T follicular helper cell (primary cell): ENCODE results near the gene SLC25A30.
A peak's percentile ranks its signal among the peaks of the same experiment; 100 is the strongest.
"Not testable (repeated sequence)": the region's sequence is repeated elsewhere in the genome, so short reads cannot be mapped to it uniquely, and the experiment has no call there.

Experiments used
- DNase-seq: peaks from one replicate; pipeline ENCODE4 v3.0.0-alpha.2; 2020; ENCODE audit warnings: low read depth

The SLC25A30 gene

GRCh38 chr13:45391926-45392325, 26.2 kb downstream of the SLC25A30 start:
- no peak for DNase-seq

GRCh38 chr13:45391128-45391527, 27.0 kb downstream of the SLC25A30 start:
- not testable (repeated sequence) for DNase-seq

GRCh38 chr13:45390348-45390747, 27.8 kb downstream of the SLC25A30 start:
- DNase-seq = not testable (repeated sequence)

GRCh38 chr13:45388664-45389063, 29.5 kb downstream of the SLC25A30 start:
- no peak for DNase-seq

- not testable (repeated sequence) for DNase-seq
Observed at GRCh38 chr13:45386892-45387575, 31.1 kb downstream of the SLC25A30 start.

DNA sequence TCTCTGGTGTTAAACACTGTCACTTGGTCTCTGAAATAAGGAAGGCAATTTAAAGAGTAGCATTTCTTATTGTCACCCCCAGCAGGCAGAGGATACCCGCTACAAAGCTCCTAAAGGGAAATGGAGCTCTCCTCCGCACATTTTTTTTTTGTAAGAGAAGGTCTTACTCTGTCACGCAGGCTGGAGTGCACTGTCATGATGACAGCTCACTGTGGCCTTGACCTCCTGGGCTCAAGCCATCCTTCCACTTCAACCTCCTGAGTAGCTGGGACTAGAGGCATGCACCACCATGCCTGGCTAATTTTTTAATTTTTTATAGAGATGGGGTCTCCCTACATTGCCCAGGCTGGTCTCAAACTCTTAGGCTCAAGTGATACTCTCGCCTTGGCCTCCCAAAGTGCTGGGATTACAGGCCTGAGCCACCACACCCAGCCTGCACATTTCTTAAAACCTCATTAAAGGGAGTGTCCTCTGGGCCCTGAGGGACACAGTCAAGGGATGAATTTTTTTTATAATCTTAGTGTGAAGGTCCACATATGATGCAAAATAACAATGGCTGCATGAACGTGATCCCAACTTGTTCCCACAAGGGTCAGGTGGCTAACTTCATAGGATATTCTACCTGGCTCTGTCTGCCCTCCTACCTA, 32.1 kb downstream of the SLC25A30 start:
- DNase-seq = no peak

GRCh38 chr13:45385320-45385719, 32.9 kb downstream of the SLC25A30 start:
- DNase-seq = no peak

DNA sequence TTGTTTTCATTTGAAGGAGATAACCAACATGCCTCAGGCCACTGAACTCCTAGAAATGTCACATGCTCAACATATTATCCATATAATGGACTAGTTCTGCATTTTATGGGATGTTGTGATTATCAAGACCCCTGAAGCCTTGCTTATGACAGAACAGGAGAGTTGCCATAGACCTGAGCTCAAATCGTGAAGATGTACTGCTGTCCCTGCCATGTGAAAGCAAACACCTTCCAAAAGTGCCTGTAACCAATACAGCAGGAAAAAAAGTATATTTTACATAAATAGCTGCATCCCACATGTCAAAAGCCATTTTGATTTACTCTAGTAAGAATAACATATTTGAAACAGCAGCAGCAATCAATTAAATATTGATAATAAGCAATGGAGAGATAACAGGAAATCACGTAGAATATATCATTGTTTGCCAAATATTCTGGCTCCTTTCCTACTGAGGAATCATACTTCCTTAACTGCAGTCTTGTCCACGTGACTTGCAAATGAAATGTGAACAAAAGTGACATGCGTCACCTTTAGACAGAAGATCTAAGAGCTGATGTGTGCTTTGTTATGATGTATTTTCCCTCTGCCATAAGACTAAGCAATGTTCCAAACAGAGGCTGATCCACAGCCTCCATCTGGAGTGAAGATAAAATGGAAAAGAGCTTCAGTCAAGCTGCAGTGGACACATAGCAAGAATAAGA, 33.5 kb downstream of the SLC25A30 start:
- no peak for DNase-seq

- not testable (repeated sequence) for DNase-seq
Observed at GRCh38 chr13:45382739-45383138, 35.4 kb downstream of the SLC25A30 start.

GRCh38 chr13:45381196-45381595, 37.0 kb downstream of the SLC25A30 start:
- no peak for DNase-seq

DNA sequence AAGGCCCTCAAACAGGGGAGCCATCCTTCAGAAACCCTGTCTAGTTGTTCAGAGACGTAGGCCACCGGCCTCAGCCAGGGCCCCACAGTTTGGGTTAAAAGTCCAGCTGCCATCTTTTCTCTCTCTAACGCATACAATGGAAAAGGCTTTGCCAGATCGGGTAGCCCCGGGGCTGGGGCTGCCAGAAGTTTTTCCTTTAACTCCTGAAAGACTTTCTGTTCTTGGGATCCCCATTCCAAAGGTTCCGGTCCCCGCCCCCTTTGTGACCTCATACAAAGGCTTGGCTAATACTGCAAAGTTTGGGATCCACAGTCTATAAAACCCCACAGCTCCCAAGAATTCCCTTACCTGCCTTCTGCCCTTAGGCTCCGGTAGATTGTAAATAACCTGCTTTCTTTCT, 37.5 kb downstream of the SLC25A30 start:
- DNase-seq = not testable (repeated sequence)

GRCh38 chr13:45379516-45379915, 38.7 kb downstream of the SLC25A30 start:
- not testable (repeated sequence) for DNase-seq

GRCh38 chr13:45378786-45379185, 39.4 kb downstream of the SLC25A30 start:
- DNase-seq = not testable (repeated sequence)

DNA sequence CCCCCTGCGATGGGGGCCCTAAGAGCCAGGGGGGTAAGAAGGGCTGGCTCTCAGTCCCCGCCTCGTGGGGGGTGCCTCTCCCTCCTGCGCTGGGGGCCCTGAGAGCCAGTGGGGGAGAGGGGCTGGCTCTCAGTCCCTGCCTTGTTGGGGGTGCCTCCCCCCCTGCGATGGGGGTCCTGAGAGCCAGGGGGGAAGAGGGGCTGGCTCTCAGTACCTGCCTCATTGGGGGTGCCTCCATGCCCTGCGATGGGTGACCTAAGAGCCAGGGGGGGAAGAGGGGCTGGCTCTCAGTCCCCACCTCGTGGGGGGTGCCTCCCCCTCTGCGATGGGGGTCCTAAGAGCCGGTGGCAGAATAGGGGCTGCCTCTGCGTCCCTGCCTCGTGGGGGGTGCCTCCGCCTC, 40.9 kb downstream of the SLC25A30 start:
- not testable (repeated sequence) for DNase-seq

DNA sequence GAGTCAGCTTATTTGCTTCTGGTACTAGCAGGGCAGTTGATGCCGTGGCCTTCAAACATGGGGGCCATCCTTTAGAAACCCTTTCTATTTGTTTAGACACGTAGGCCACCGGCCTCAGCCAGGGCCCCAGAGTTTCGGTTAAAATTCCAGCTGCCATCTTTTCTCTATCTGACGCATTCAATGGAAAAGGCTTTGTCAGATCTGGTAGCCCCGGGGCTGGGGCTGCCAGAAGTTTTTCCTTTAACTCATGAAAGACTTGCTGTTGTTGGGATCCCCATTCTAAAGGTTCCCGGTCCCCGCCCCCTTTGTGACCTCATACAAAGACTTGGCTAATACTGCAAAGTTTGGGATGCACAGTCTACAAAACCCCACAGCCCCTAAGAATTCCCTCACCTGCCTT, 41.5 kb downstream of the SLC25A30 start:
- DNase-seq = not testable (repeated sequence)

DNA sequence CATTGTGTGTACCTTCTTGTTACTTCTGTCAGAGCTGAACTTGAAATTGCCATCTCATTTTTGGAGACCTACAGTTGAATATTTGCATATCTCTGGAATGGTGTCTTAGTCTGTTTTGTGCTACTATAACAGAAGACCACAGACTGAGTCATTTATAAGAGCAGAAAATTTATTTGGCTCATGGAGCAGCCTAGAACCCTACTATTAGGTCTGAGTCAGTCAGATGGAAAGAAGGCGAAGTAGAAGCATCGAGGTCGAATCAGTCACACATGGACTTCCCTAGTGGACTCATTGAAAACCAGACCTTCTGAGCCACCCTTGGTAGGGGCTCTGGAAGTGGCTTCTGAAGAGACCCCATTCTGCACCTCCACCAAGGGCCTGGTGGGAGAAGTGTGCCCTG, 43.3 kb downstream of the SLC25A30 start:
- DNase-seq = no peak

DNA sequence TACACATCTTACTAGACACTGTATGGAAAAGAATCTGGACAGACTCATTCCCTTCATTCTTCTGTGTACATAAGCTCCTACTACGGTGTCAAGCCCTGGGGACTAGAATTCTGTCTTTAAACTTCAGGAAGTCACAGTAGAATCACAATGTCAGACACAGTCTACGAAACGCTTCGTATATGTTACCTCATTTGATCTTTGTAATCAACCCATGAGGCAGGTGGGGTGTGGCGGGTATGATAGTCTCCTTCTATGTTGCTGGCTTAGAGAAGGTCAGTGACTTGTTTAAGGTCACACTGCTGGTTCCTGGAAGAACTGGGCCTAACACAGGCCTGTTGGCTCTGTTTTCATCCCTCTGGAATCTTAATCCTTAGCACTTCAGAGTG, 45.0 kb downstream of the SLC25A30 start:
- DNase-seq = no peak

DNA sequence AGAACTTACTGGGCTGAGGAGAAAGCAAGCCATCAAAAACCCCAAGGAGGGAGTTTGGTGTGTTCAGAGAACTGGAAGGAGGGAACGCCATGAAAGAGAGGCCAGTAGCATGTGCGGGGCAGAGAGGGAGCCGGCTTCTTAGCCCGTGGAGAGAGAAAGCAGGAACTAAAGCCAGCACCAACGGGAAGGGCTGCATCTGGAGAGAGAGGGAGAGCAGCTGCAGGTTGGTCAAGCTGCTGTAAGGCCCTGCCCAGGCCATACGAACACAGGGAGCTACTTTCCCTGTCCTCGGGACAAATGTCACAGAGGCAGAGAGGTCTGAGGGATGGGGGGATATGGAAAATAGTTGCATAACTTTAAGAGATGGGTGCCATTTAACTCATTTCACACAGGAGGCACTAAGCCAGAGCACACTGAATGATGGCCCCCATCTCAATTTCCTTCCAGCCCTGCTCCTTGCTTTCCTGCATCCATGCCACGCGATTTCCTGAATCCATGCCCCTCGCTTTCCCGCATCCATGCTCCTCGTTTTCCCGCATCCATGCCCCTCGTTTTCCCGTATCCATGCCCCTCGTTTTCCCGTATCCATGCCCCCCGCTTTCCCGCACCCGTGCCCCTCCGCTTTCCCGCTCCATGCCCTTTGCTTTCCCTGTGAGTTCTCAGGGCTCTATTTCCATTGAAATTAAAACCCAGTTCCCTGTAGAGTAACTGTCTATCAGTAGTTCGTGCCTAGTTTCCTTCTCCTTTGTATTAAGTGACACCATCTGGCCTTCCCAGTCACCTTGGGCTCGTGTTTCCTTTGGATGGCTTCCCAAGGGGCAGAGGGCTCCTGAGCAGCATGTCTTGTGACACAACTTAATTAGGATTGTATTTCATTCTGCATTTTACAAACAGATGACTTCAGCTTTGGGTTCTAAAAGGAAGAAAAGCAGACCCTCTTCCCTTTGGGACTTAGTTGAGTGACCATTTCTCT, 45.7 kb downstream of the SLC25A30 start:
- DNase-seq = no peak

GRCh38 chr13:45370922-45371406, 47.2 kb downstream of the SLC25A30 start:
- DNase-seq = peak; percentile 28

DNA sequence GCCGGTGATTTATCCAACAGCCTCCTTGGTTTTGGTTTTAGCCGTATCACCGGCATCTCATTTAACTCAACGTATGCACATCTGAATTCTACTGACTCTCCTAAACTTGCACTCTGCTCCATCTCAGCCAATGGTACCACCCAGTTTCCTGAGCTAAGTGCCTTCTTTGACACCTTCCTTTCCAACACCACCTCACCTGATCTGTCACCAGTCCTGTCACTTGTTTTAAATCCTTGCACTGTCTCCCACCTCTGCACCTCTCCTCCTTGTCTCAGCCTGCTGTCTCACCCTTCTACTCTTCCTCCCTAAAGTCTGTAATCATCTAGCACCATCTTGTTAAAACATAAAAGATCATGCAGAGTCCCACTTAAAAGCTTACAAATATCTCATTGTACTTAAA, 49.1 kb downstream of the SLC25A30 start:
- no peak for DNase-seq

DNA sequence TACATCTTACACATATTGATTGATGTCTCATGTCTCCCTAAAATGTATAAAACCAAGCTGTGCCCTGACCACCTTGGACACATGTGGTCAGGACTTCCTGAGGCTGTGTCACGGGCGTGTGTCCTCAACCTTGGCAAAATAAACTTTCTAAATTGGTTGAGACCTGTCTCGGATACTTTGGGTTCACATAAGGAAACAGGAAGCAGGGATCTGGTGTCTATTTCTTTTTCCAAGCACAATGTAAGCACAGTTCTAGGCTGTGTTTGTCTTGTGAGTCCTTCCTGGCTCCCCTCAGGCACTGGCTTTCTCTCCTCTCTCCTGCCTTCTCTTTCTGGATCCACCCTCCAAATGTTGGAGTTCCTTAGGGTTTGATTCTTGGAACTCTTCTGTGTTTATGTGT, 49.6 kb downstream of the SLC25A30 start:
- no peak for DNase-seq

DNA sequence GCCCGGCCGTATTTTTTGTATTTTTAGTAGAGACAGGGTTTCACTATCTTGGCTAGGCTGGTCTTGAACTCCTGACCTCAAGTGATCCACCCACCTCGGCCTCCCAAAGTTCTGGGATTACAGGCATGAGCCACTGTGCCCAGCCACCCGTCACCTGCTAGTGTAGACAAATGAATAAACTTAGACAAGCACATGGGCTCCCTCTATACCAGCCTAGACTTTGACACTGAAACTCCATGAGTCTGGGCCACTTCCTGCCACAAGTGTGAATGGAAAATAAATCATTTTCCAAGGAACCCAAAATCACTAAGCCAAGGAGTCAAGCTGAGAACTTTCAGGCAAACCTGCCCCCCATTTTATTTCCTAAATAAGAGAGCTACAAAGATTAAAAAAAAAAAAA, 50.2 kb downstream of the SLC25A30 start:
- DNase-seq = no peak
